Activated naive CD8-positive, alpha-beta T cell (primary cell): ENCODE results near the gene STPG1.

ENCODE experiments used
- H3K27ac Mint-ChIP-seq: one replicate; pipeline ENCODE4 v1.8.0; 2021; ENCODE audit warnings: mixed read lengths
- H3K27me3 Mint-ChIP-seq: one replicate; pipeline ENCODE4 v1.8.0; 2021; ENCODE audit warnings: mixed read lengths
- H3K36me3 Mint-ChIP-seq: one replicate; pipeline ENCODE4 v1.8.0; 2021; ENCODE audit warnings: mixed read lengths
- H3K4me1 Mint-ChIP-seq: one replicate; pipeline ENCODE4 v1.8.0; 2021; ENCODE audit warnings: low read depth, mixed read lengths
- H3K4me3 Mint-ChIP-seq: one replicate; pipeline ENCODE4 v1.8.0; 2021; ENCODE audit warnings: mild to moderate bottlenecking, mixed read lengths
- H3K9me3 Mint-ChIP-seq: one replicate; pipeline ENCODE4 v1.8.0; 2021; ENCODE audit warnings: low read depth, mixed read lengths

STPG1 gene

DNA sequence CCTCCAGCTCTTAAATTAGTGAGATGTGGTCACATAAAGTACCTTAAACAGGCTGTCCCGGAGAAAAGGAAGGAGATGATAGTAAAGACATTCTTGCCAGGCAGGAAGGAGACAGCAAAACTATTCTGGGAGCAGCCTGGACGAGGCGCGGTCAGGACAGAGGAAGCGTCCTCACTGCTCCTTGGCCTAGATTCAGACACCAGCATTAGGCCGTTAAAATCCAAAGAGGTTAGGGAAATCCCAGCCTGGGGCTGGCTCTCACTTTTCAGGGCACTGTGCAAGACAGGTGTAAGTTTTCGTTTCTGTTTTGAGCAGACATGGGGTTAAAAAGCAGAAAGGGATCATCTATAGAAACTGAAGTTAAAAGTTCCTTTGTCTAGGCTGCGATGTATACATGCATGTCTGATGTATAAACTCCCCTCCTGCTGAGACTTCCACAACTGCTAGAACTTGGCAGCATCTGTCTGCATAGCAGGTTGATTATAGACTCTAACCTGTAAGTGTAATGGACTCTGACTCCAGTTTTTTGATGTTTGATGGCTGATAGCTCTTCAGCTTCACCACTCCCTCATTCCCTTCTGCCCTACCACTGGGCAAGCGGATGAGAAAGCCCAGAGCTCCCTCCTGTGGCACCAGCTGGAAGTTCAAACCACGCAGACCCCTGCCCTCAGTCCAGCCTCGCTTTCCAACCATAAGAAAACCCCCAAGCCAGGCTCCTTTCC lies 21.5 kb downstream of the STPG1 start:
- Mint-ChIP-seq H3K9me3 (no peaks in the 10 kb centered on the region), H3K27ac (peak overlapping the region; percentile 94), H3K4me3 (peak overlapping the region; percentile 71), H3K4me1 (peaks cover 40% of the 10 kb centered on the region), H3K27me3 (no peaks in the 10 kb centered on the region), H3K36me3 (peaks cover 5% of the 10 kb centered on the region)

DNA sequence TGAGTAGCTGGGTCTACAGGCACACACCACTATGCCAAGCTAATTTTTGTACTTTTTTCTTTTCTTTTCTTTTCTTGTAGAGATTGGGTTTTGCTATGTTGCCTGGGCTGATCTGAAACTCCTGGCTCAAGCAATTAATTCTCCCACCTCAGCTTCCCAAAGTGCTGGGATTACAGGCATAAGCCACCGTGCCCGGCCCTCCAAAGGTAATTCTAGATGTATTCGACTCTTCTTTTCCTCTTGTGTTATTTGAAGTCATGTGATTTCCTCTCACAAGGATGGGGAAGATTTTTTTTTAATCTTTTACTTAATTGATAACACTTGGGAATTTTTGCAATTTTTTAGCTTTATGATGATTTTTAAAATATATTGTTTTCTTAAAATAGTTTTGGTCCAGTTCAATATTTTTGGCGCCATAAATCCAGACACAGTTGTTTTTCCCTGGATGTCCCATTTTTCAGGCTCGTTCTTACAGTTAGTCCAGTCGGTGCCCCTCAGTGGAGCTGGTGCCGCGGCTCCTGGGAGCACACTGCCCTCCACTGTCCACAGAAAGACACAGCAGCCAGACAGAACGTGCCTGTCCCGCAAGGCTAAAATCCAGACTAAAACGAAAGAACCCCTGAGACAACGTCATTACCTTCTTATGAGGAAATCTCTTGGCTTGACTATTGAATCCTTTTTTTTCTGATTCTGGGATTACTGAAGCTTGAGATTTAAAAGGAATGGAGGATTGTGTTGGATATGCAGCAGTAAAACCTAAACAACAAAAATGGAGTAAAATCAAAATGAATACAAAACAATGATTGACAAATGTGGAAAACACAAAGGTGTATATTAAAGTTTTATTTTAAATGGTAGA lies 22.4 kb downstream of the STPG1 start:
- Mint-ChIP-seq H3K36me3 (peaks cover 5% of the 10 kb centered on the region), H3K4me3 (peak overlapping the region; percentile 71), H3K27me3 (no peaks in the 10 kb centered on the region), H3K9me3 (no peaks in the 10 kb centered on the region), H3K27ac (peak overlapping the region; percentile 94), H3K4me1 (peaks cover 40% of the 10 kb centered on the region)

DNA sequence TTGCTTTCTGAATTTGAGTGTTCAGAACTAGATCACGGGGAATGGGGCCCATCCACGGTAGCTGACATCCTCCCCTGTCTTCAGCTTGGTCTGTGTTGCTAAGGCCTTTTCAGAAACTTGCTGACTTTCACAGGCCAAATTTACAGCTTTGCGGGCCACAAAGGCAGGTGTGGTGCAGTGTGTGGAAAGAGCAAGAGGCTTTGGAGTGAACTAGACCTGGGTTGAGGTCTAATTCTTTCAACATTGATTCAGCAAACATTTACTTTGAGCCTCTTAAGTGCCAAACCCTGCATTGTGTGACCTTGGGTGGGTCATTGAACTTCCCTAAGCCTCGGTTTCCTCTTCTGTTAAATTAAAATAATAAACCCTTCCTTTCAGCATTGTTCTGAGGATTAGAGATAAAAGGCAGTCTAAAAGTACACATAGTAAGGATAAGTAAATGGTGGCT lies 24.3 kb downstream of the STPG1 start:
- Mint-ChIP-seq H3K4me3 (no peak overlapping the region), H3K9me3 (no peaks in the 10 kb centered on the region), H3K27me3 (no peaks in the 10 kb centered on the region), H3K36me3 (peaks cover 2% of the 10 kb centered on the region), H3K27ac (no peak overlapping the region), H3K4me1 (peaks cover 45% of the 10 kb centered on the region)

DNA sequence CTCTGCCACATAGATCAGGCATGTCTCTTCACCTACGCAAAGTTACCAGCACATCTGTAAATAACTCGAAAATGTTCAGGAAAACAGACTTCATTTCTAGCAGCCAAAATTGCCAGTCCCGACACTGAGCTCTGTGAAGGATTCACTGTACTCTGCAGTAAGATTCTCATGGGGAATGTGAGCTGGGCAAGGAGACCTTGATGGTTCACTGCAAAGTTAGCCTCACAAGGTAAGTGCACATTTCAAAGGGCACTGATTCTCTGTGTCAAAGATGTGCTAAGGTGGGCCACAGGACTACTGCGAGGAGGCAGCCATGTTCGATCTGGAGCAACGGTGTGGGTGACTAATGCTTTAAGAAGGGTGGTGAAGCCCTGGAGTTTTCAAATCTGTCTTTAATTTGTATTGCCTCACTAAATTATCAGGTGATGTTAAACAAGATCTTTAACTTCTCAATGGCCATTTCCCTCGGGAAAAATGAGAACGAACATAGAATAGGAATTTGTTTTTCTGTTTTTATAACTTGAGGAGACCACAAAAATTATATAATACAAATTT lies 25.2 kb downstream of the STPG1 start:
- H3K27ac Mint-ChIP-seq, result no peak overlapping the region
- no peaks in the 10 kb centered on the region for H3K27me3 Mint-ChIP-seq
- H3K36me3 Mint-ChIP-seq, result peaks cover 4% of the 10 kb centered on the region
- H3K9me3 Mint-ChIP-seq, result no peaks in the 10 kb centered on the region
- no peak overlapping the region for H3K4me3 Mint-ChIP-seq
- peaks cover 41% of the 10 kb centered on the region for H3K4me1 Mint-ChIP-seq

- Mint-ChIP-seq H3K9me3 (no peaks in the 10 kb centered on the region), H3K4me3 (no peak overlapping the region), H3K36me3 (peaks cover 4% of the 10 kb centered on the region), H3K27me3 (no peaks in the 10 kb centered on the region), H3K27ac (no peak overlapping the region), H3K4me1 (peaks cover 34% of the 10 kb centered on the region)
Measured at GRCh38 chr1:24387636-24388175, 25.9 kb downstream of the STPG1 start.

DNA sequence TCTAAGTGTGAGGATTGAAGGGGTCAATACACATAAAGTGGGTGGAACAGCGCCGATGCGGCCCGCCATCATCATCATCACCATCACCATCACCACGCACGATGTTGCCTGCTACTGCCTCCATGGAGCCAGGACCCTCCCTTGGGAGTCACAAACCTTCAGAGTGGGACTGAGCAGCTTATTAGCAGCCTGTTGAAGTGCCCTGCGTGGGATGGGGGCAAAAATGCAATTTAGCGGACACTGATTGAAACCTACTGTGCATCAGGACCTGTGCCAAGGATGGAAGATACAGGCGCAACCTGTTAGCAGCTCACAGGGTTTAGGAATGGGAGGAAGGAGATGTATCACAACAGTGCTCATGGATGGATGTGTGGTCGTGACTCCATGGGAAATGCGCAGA lies 26.7 kb downstream of the STPG1 start:
- Mint-ChIP-seq H3K4me3 (no peak overlapping the region), H3K27me3 (no peaks in the 10 kb centered on the region), H3K36me3 (peaks cover 4% of the 10 kb centered on the region), H3K27ac (no peak overlapping the region), H3K4me1 (peaks cover 26% of the 10 kb centered on the region), H3K9me3 (no peaks in the 10 kb centered on the region)

DNA sequence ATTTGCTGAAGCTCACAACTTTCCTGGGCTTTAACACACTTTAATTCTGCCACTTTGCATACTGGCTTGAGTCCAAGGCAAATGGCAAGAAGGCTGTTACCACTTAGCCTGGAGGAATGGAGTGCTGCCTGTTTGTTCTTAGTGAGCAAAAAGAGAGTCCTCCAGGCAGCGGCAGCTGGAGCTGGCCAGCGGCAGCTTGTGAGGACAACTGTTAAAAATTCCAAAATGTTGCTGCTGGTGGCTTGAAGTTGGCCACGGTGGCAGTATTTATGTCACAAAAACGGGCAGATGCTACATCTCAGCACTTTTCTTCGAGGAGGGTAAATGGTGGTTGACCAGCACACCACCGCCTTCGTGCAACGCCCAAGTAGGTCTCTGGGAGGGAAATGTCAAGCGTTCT lies 27.3 kb downstream of the STPG1 start:
- Mint-ChIP-seq H3K4me1 (peaks cover 19% of the 10 kb centered on the region), H3K27ac (no peak overlapping the region), H3K36me3 (peaks cover 4% of the 10 kb centered on the region), H3K4me3 (no peak overlapping the region), H3K9me3 (no peaks in the 10 kb centered on the region), H3K27me3 (no peaks in the 10 kb centered on the region)

DNA sequence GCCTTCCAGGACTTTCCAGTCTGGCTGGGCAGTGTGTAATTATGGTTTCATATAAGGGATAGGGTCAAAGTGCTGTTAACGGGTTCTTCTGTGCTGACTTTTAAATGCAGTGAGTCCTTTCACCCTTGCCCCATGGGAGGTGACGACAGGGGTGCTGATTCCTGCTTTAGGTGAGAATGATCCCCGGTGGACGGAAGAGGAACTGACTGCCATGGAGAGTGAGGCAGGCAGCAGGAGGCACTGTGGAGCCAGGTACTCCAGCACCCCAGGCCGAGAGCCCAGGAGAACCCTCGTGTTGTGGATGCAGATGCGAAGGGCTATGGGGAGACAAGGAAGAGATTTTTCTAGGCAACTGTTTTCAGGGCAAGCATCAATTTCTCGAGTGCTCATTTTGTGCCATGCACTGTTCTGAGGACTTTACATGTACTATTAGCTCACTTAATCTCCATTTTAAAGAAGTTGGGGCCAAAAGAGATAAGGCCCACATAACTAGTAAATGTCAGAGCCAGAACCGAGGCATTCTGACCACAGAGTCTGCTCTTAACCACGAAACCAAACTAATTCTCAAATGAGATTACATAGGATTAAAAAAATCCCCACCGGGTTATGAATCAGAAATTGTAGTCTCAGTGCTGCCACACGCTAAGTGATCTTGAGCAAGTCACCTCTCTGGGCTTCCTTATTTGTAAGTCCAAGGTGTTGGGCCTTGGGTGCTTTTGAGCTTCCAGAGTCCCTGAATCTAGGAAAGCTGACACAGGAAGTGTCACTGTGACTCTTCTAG lies 28.2 kb downstream of the STPG1 start:
- Mint-ChIP-seq H3K4me3 (no peak overlapping the region), H3K9me3 (no peaks in the 10 kb centered on the region), H3K4me1 (peaks cover 15% of the 10 kb centered on the region), H3K27me3 (no peaks in the 10 kb centered on the region), H3K27ac (no peak overlapping the region), H3K36me3 (peaks cover 4% of the 10 kb centered on the region)

DNA sequence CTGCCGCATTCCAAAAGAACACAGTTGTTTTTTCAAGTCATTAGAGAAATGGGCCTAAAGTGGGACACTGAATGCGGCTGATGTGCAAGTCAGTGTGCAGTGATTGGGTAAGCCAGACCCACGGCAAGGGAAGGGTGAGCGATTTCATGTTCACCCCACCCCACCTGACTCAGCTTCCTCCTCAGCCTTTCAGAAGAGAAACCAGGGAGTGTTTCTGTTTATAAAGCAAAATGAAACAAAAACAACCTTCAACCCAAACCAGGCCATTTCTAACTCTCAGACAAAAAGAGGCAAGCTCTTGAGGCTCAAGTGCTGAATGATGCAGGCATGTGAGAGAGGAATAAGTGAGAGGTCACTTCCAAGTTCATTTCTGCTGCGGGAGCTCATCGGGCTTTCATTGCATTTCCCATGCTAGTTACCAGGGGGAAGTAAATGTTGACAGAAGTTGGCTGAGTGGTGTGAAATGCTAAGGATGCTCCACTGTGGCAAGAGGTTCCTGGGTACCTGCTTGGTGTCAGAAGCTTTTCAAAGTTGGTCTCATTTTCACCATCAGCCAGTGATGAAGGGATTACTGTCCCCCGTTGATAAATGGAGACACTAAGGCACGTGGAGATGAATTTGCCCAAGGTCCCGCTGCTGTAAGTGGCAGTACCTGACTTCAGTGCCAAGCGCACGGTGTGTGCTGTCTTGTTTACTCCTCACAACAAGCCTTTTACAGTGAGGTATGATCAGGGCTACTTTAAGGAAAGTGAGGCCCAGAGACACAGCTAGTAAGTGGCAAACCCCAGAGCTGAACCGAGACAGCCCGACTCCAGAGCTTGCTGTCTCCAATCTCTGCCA lies 29.1 kb downstream of the STPG1 start:
- no peaks in the 10 kb centered on the region for H3K27me3 Mint-ChIP-seq
- peaks cover 5% of the 10 kb centered on the region for H3K36me3 Mint-ChIP-seq
- H3K9me3 Mint-ChIP-seq, result no peaks in the 10 kb centered on the region
- H3K4me1 Mint-ChIP-seq, result peaks cover 15% of the 10 kb centered on the region
- no peak overlapping the region for H3K4me3 Mint-ChIP-seq
- H3K27ac Mint-ChIP-seq, result no peak overlapping the region

GRCh38 chr1:24383381-24383940 lies 30.1 kb downstream of the STPG1 start:
- no peaks in the 10 kb centered on the region for H3K9me3 Mint-ChIP-seq
- H3K4me1 Mint-ChIP-seq, result peaks cover 15% of the 10 kb centered on the region
- peaks cover 11% of the 10 kb centered on the region for H3K36me3 Mint-ChIP-seq
- H3K27ac Mint-ChIP-seq, result no peak overlapping the region
- H3K27me3 Mint-ChIP-seq, result no peaks in the 10 kb centered on the region
- H3K4me3 Mint-ChIP-seq, result no peak overlapping the region

DNA sequence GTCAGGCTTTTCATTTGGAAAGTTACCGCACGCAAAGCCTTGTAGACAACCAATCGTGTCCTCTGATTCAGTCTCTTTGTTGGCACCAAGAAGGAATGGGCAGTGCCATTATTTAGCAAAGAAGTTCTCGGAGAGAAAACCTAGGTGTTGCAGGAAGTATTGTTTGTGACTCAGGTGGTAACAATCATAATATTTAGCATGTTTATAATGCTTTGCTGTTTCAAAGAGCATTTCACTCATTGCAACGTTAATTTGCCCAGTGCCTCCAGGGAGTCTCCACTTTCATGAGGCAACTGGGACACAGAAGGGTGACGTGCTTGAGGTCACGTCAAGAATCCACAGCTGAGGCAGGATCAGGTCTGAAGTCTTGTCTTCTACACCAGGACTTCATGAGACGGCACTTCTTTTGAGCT lies 31.4 kb downstream of the STPG1 start:
- no peak overlapping the region for H3K4me3 Mint-ChIP-seq
- peaks cover 13% of the 10 kb centered on the region for H3K36me3 Mint-ChIP-seq
- no peaks in the 10 kb centered on the region for H3K27me3 Mint-ChIP-seq
- H3K27ac Mint-ChIP-seq, result no peak overlapping the region
- H3K9me3 Mint-ChIP-seq, result no peaks in the 10 kb centered on the region
- H3K4me1 Mint-ChIP-seq, result peaks cover 15% of the 10 kb centered on the region

DNA sequence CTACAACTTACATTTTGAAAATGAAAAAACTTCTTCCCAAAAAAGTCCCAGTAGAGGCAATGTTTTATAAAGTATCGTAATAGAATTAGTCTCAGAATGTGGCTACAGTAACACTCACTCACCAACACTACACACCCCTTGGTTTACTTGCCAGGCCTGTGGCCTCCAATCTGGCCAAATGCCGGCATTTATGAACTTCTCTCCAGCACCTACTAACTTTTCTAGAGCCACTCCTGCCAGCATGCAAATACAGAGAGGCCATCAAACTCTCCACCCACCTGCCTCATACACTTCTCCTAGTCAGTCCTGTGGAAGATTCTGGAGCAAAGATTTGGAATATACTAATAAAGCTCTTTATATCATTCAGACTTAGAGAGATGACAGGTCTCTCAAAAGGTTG lies 32.3 kb downstream of the STPG1 start:
- H3K4me3 Mint-ChIP-seq, result no peak overlapping the region
- H3K9me3 Mint-ChIP-seq, result no peaks in the 10 kb centered on the region
- peaks cover 13% of the 10 kb centered on the region for H3K36me3 Mint-ChIP-seq

DNA sequence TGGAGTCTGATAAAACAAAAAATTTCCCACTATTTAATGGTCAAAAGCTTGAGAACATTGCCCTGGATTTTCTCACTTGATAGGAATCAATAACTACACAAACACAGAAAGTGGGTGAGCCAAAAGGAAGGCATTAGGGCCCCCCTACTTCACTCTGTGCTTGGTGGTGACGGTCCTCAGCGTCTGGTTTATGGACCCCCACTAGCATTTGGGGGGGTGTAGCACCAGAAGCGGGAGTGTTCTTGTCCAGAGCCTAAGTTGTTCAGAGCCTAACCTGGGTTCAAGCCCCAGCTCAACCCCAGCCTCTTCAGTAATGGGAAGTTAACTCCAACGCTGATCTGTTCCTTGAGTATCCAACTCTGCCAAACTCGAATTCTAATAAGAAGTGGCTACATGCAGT lies 33.1 kb downstream of the STPG1 start:
- H3K27ac Mint-ChIP-seq, result no peak overlapping the region

More for the DNA sequence above, 32.3 kb downstream of the STPG1 start:
- H3K4me1 Mint-ChIP-seq, result peaks cover 15% of the 10 kb centered on the region
- H3K27ac Mint-ChIP-seq, result no peak overlapping the region
- no peaks in the 10 kb centered on the region for H3K27me3 Mint-ChIP-seq

More for the DNA sequence above, 33.1 kb downstream of the STPG1 start:
- H3K36me3 Mint-ChIP-seq, result peaks cover 13% of the 10 kb centered on the region
- no peak overlapping the region for H3K4me3 Mint-ChIP-seq
- no peaks in the 10 kb centered on the region for H3K9me3 Mint-ChIP-seq
- H3K4me1 Mint-ChIP-seq, result peaks cover 11% of the 10 kb centered on the region
- no peaks in the 10 kb centered on the region for H3K27me3 Mint-ChIP-seq
